HG03045 (cell line): ENCODE measurements around the gene SYT9.

ENCODE experiments used
- ATAC-seq: cut with Tn5 transposase; IDR thresholded peaks from one replicate; pipeline ENCODE4 v1.9.1; 2021; ENCODE audit warnings: mild to moderate bottlenecking, moderate library complexity; ENCODE audit not compliant: unreplicated experiment

Gene SYT9

DNA sequence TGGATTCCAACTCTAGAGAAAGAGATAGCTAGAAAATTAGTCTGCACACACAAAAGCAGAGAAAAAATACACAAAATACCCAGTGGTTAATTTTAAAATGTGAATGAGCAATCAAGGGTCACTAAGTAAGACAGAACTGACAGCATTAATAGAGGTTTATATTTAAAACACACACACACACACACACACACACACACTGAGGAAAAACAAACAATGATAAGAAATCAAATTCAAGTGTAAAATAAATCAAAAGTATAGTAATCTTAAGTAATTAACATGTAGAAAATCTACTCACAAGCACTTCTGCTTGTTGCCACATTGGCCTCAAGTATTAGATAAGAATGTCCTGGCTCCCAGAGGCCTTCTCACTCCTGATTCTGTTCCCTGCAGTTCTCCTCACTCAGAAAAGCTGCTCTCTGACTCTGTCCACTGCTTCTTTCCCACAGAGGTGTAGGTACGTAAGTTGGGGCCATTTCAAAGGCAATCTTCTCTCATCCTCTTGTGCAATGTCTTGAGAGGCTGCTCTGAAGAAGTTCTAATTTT lies 200.3 kb downstream of the SYT9 start:
- ATAC-seq: no peak

DNA sequence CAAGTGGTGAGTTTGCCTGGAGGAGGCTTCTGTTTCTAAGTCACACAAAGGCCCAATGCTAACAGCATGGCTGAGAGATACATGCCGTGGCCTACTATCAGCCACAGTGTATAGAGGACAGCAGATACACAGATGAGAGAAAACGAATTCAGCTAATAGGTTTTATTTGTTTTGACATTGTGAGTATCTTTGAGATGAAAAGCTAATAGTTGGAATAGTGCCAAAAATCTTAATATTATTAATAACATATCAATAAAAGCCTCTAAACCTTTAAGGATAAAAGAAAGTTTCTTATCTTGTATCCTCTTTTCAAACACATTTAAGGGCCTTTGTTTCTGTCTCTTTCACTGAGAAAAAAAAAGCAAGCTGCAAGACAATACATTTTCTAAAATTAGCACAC lies 203.2 kb downstream of the SYT9 start:
- ATAC-seq: no peak

DNA sequence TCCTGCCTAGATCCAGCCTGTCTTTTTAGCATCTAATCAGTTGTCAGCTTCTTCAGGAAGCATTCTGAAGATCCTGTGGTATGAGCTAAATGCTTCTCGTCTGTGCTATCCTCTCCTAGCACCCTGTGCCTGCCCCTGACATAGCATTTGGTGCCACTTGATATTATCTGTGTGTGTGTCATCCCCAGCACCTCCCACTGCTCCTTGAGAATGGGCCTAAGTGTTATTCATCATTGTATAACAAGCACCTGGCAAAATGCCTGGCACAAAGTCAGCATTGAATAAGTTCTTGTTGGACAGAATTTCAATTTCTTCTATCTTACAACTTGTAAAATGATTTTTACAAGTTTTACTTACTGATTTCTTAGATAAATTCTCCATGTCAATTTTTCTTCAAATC lies 205.5 kb downstream of the SYT9 start:
- ATAC-seq: no peak

DNA sequence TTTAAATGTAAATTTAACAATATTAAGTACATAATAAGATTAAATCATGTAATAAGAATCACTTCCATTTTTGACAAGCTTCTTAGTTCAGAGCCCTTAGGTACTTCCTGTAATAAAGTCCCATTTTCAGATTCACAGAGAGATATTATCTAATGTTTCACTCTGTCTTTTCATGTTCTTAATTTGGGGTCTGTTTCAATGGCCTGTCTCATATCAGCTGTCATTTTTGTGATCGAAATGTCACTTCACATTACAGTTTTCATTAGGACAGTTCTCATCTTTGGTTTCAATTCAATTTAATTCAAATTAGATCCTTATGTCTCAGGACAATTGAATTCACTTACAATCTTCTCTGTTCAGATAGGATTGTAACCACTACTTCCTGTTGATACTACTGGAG lies 211.0 kb downstream of the SYT9 start:
- no peak for ATAC-seq

DNA sequence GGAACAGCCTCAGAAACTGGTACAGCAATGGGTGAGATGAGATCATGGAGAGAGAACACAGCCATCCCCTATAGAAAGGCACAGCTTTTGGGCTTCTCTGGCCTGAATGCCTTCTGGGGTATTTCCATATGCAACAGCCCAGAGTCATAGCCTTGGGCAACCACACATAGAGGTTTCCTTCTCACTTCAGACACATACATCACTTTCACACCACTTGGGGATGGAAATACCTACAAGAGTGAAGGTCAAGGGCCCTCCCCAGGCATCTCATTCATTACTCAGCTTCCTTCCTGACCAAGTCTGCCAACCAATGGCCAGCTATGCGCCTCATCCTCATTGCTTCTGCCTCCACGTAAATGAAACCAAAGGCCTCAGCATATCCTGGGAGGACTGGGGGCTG lies 215.9 kb downstream of the SYT9 start:
- ATAC-seq: peak; percentile 47

DNA sequence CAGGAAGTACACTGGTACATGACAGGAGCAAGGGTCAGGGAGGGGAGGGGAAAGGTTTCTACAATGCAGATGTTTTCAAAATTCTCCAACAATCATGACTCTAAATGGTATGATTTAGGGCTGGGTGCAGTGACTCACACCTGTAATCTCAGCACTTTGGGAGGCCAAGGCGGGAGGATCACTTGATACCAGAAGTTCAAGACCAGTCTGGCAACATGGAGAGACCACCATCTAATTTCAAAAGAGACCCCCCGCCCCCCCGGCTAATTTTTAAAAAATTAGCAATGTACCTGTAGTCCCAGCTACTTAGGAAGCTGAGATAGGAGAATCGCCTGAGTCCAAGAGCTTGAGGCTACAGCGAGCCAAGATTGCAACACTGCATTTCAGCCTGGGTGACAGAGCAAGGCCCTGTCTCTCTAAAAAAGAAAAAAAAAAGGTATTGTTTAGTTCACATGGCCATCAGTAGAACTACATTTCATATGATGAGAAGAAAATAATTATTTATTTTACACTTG lies 217.7 kb downstream of the SYT9 start:
- ATAC-seq: no peak

DNA sequence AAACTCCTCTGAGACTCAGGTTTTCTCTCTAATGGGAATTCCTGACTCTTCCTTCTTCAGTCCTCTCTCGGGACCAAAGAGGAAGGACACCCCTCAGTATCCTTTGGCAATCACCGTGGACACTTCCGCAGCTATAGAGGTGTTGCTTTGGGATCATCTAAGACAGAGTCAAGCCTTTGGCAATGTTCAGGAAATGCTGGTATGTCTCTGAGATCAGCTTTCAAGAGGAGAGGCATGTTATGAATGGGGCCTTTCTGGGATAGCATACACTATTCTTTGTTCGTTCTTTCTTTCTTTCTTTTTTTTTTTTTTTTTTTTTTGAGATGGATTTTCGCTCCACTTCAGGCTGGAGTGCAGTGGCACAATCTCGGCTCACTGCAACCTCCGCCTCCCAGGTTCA lies 219.4 kb downstream of the SYT9 start:
- ATAC-seq: no peak

DNA sequence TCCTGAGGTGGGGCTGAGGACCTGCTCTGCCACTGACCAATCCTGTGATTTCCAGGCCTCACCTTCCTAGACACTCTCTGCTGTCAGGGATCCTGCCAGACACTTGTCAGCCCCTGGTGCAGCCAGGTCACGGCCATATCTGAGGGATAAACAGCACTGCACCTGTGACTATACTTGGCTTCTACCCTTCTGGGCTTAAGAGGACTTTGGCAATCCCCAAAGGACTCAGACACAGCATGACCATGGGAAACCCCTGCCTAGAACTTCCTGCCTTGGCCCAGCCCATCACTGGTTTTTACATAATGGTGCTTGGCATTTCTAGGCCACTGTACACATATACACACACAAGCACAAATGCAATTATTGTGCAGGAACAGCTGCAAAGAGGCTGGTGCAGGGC lies 222.0 kb downstream of the SYT9 start:
- peak; percentile 77 for ATAC-seq

DNA sequence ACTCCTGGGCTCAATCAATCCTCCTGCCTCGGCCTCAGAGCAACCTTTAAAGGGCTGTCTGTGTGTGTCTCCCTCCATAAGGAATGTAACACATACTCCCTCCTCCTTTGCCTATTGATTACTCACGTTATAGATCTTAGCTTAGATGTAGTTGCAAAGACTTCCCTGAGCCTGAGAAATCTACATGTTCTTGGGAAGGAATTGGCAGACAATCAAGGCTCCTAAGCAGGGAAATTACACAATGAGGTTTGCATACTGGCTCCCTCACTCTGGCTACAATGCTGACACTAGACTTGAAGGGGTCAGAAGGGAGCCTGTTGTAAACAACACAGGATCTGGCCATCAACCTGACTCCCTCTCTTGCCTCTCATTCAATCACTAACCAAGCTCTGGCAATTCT lies 228.4 kb downstream of the SYT9 start:
- no peak for ATAC-seq

DNA sequence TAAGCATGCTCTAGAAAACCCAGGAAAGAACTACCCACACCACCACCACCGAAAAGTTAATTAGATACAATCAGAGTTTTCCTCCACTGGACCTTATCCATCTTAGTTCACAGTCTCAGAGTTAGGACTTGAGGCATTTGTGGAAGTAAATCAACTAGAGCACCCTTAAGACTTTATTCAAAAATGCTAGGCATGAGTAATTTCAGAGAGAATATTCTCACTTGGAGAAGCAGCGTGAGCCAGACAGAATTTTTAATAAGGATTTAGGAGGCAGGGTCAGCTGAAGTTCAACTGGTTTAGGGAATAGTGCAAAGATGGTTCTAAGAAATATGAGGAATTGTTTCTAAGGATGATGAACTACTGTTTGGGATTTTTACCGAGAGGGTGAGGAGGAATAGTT lies 232.4 kb downstream of the SYT9 start:
- ATAC-seq: no peak

DNA sequence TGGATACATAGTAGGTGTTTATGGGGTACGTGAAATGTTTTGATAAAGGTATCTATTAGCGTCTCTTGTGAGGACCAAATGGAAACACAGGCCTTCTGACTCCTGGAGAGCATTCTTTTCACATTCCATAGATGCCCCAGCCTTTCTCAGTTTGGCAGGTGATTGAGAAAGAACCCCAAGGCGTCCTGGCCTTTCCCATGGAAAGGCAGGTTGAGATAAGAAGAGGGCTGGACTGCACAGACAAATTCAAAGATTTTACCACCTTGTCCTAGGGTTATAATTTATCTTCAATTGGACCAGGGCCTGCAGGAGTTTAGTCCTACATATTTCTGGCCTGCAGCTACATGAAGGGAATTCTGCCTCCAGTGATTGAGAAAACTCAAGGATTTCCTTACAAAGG lies 232.9 kb downstream of the SYT9 start:
- no peak for ATAC-seq

DNA sequence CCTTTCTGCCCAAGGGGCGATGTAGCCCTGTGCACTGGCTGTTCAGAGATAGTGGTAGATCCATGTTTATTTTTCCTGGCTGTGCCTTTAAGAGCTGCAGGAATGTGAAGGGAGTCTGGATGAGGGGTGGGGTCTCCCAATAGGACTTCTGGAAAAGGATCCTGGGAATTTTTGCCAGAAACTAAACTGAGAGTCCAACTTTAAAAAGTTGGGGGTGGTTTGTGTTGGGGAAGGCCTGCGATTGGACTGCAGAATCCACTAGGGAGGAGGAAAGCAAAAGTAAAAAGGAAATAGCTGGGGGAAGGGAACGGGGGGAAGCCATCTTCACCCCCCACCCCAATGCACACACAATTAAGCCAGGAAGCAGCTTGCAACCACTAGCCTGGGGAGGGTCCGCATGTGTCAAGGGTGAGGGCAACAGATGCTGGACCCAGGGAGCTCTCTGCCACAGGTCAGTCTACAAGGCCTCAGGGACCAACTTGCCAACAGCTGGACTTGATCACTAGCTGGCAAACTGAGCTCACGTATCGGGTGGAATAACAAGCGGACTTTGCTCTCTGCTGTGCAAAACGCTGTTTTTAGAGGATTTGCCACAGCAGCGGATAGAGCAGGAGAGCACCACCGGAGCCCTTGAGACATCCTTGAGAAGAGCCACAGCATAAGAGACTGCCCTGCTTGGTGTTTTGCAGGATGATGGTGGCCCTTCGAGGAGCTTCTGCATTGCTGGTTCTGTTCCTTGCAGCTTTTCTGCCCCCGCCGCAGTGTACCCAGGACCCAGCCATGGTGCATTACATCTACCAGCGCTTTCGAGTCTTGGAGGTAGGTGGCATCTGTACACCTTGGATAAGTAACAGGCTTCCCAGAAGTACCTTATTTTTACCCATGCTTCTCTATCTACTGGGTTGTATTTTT lies 233.7 kb downstream of the SYT9 start, which contains the start of gene OLFML1:
Gene OLFML1, plus strand, starts transcription at position 321 of the 912 bp plus-strand sequence. Its CDS starts 370 bp downstream, at position 691.
- ATAC-seq: no peak

DNA sequence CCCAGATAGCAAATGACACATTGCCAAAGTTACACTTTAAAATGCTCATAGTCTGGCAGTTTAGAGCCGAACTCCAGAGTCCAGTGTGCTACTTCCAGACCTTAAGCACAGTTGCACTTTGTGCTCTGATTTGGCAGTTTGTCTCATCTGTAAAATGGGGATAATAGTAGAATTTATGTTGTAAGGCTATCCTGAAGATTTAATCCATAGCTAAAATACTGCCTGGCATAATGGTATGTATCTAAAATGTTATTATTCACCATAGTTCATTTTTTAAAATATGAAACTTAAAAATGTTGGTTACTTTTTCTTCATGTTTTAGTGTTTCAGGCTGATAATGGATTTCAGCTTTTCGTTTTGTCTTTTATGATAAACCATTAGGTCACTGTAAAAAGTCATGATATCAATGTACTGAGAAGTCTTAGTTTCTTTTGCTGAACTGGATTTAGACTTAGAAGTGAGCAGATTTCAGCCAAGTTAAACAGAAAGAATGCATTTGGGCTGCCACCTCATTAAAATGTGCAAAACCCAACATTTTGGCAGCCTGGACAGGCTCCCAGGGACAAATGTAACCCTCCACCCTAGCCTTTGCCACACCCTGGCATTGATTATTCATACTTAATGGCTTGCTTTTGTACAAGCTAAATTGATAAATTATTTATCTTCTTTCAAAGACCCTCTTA lies 234.5 kb downstream of the SYT9 start:
- no peak for ATAC-seq

DNA sequence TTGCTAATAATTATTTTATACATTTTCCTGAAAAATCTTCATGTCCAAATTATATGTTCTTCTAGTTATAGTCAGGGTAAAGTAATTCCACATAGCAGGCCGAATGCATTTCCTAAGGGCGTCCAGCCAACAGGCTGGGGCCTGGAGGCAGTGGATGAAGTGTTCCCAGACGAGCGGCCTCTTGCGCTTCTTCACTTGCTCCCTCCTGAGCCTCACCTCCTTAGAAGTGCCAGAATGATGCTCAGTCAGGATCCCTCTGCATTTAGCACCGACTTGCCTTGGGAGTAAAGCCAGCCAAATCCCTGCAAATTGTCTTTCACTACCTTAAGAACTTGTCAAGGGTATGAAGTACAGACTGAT lies 235.1 kb downstream of the SYT9 start:
- ATAC-seq: no peak

DNA sequence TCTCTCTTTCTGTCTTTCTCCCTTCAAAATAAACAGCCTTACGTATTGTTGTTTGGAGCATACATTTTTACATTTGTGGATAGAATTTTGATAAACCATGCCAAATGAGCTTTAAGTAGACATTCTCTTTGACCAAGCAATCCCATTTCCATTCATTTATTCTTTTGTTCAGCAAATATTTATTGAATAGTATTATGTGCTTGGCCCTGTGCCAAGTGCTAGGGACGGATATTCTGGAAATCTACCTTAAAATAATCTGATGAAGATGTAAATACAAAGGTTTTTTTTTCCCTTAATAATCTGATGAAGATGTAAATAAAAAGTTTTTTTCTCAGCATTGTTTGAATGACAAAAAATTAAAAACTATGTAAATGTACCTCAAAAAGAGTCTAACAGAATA lies 235.7 kb downstream of the SYT9 start:
- no peak for ATAC-seq

DNA sequence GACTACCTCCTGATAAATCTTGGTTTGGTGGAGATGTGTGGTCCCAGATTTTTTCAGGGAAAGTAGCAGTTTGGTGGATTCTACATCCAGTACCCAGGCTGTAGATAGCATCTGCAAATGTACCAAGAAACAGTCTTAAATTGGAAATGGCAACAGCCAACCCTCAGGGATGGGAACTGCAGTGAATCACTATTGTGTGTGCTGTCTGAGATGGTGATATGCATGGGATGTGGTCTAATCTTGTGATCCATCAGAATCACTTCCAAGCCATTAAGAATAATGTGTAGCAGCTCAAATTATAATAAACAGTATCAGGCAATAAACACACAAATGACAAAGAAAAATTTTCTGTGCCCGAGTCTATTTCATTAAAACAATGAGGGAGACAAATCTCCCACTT lies 237.0 kb downstream of the SYT9 start:
- no peak for ATAC-seq

DNA sequence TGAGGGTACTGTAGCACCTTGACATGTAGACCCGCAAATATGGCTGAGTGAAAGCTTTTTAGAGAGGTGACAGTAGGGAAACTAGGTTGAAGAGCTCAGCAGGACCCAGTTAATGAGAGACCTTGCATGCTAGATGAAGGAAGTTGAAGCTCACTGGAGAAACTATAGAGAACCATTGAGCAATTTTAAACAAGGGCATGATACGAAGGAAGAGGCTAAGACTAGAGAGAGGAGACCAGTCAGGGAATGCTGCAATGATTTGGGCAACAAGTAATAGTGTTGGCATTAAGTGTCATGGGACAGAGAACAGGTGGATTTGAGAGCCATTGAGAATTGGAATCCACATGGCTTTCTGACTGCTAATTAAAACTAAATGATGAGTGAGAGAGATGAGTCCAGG lies 237.7 kb downstream of the SYT9 start:
- ATAC-seq: no peak

DNA sequence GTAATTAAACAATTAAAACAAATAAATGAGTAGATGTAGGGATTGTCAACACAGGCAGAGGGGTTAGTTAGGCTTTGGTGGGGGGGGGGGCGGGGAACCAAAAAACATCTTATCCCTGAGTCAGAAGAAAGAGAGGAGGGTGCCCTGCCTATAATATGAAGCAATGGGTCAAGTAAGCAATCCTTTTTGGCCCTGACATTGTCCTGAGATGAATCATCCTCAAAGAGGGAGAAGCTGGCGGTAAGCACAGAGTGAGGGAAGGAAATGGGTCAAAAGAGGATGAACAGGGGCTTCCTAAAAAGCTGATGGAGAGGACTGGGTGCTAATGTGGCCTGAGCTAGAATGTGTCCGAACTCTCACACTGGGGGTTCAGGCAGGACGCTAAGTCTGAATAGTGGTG lies 238.3 kb downstream of the SYT9 start:
- ATAC-seq: no peak

DNA sequence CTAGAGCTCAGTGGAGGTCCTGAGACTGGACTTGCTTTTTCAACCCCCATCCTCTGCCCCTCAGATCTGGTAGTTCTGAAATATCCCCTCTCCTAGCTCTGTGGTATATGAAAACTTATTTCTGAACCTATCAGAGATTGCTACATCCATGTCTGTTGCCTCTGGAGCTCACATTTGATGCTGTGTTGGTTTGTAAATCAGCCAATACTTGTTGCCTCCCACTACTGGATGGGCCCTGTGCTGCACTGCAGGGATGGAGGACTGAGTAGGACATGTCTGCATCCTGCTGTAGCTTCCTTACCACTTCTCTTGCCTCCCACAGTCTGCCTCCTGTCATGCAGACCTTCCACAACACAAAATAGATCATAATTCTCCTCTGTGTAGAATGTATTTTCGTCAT lies 238.8 kb downstream of the SYT9 start:
- ATAC-seq: no peak

DNA sequence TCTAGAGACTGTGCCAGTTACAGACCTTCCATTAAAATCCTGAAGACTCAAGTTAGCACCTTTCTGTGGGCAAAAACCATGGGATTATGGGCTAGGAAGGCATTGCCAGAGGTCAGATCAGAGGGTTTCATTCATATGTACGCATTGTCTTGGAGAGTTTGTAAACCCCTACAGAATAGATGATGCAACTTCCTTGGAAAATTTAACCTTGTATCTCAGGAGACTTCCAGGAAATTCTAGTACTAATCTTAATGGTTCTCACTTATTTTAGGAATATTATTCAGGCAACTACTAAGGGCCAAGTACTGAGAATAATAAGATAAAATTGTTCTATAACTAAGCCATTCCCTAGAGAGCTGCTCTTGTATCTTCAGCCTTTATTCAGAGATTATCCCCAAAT lies 240.5 kb downstream of the SYT9 start:
- no peak for ATAC-seq

DNA sequence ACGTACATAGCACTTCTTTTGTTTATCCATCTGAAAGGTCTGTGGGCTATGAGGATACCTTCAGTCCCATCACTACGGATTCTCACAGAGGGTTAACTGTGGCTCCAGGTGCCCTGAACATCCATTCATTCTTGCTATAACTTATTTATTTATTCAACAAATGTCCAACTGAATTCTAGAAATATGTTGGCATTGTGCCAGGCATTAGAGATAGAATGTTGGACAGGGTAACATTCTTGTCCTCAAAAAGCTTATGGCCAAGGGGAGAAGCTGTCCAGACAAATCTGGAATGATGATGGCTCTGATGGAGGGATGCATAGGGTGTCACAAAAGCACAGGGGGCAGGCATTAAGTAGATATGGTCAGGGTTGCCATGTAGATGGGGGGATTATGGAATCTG lies 242.0 kb downstream of the SYT9 start:
- no peak for ATAC-seq
